GM12865 (cell line): ENCODE data around the gene LRRC8C.

Experiments
- DNase-seq: peaks from one replicate; pipeline ENCODE4 v3.0.0; 2010; ENCODE audit warnings: low read depth
- H3K4me3 ChIP-seq: 2 replicates; pipeline ENCODE4 v1.5.1; 2011; ENCODE audit warnings: mild to moderate bottlenecking, low read depth, low read length, control low read depth
- CTCF ChIP-seq: IDR thresholded peaks from 2 replicates; pipeline ENCODE4 v1.5.1; 2011; ENCODE audit warnings: low read length, control low read depth, low read depth, inconsistent platforms; ENCODE audit not compliant: insufficient read depth; ENCODE audit errors: missing control alignments

The LRRC8C gene

GRCh38 chr1:89633800-89634625, 1.1 kb downstream of the LRRC8C start:
- DNase-seq: peak; percentile 39
- peak overlapping the region; percentile 96 for H3K4me3 ChIP-seq
- TF ChIP-seq CTCF: no peak

GRCh38 chr1:89635825-89636815, 3.2 kb downstream of the LRRC8C start:
- no peak overlapping the region for H3K4me3 ChIP-seq
- TF ChIP-seq CTCF: no peak

GRCh38 chr1:89637496-89637895, 4.6 kb downstream of the LRRC8C start:
- no peak for TF ChIP-seq CTCF
- H3K4me3 ChIP-seq: no peak overlapping the region
- no peak for DNase-seq

More at GRCh38 chr1:89635825-89636815, 3.2 kb downstream of the LRRC8C start:
- no peak for DNase-seq

- no peak for DNase-seq
- no peak overlapping the region for H3K4me3 ChIP-seq
- no peak for TF ChIP-seq CTCF
Measured at GRCh38 chr1:89640440-89640839, 7.5 kb downstream of the LRRC8C start.

- no peak overlapping the region for H3K4me3 ChIP-seq
- no peak for DNase-seq
- no peak for TF ChIP-seq CTCF
Measured at GRCh38 chr1:89641781-89642180, 8.9 kb downstream of the LRRC8C start.

- DNase-seq: no peak
- no peak for TF ChIP-seq CTCF
- H3K4me3 ChIP-seq: no peak overlapping the region
Measured at GRCh38 chr1:89643577-89643976, 10.7 kb downstream of the LRRC8C start.
